H4 (cell line): ENCODE data around the gene PMCH. TPM values are rescaled to one million over a fixed set of nuclear protein-coding genes. Genes with fewer than 3 reads are reported as not detected.
"Not testable (repeated sequence)": the region's sequence is repeated elsewhere in the genome, so short reads cannot be mapped to it uniquely, and the experiment has no call there.

ENCODE experiments used
- DNase-seq: peaks from one replicate; pipeline ENCODE4 v3.0.0-alpha.2; 2015; ENCODE audit warnings: low spot score
- total RNA-seq: library from RNA; depleted of rRNA; stranded (reverse); fragments of >200 nt; shearing (Covaris generic); gene quantifications from 2 replicates; pipeline ENCODE4 v1.2.3, GENCODE V29; 2014; rRNA removed

The PMCH gene
- total RNA-seq, 1 experiment from 2014 or later = not detected

- DNase-seq = not testable (repeated sequence)
Measured at GRCh38 chr12:102147062-102147587, 50.5 kb downstream of the PMCH start.

Other genes with a start within 250 kb of the PMCH start
- gene WASHC3, start 135.8 kb downstream of the PMCH start, total RNA-seq = 72.6 and 79.8 TPM in 2 replicates
- gene NUP37, start 77.7 kb downstream of the PMCH start, total RNA-seq = 126 and 139 TPM in 2 replicates
- 29.8 and 30.0 TPM in 2 replicates for gene PARPBP, start 77.7 kb downstream of the PMCH start, total RNA-seq